ENCODE measurements around the gene EYA3.

EYA3 gene

GRCh38 chr1:27935721-27936120, 152.7 kb downstream of the EYA3 start:
- no peak for DNase-seq

- peak; percentile 50 for DNase-seq
Observed at GRCh38 chr1:27934818-27935549, 153.4 kb downstream of the EYA3 start, which contains the start of gene SMPDL3B. Gene SMPDL3B, plus strand, starts transcription at chr1:27935000. Its CDS starts 184 bp downstream, at chr1:27935184.

- DNase-seq, result peak; percentile 61
Observed at GRCh38 chr1:27931759-27932158, 156.7 kb downstream of the EYA3 start.

GRCh38 chr1:27931184-27931583, 157.2 kb downstream of the EYA3 start:
- no peak for DNase-seq

GRCh38 chr1:27928216-27928954, 160.0 kb downstream of the EYA3 start:
- no peak for DNase-seq

- no peak for DNase-seq
Observed at GRCh38 chr1:27922272-27922671, 166.1 kb downstream of the EYA3 start.

All from hematopoietic multipotent progenitor cell treated with erythropoietin and hydrocortisone succinate and interleukin-3 and kit ligand, for 6 days (in vitro differentiated cells).